Stimulated activated CD4-positive, alpha-beta T cell treated with anti-CD3 and anti-CD28 coated beads, Interleukin-1b, Interleukin-23, amount 100 ng/mL, for 24 hours (primary cell): Measurements from ENCODE around the gene TASP1.

Experiments
- DNase-seq, 4 experiments: peaks; one replicate each; pipeline ENCODE4 v3.0.0-alpha.2; 2020; ENCODE audit warnings: low read depth in 4 of 4, low spot score in 1 of 4

TASP1 gene

DNA sequence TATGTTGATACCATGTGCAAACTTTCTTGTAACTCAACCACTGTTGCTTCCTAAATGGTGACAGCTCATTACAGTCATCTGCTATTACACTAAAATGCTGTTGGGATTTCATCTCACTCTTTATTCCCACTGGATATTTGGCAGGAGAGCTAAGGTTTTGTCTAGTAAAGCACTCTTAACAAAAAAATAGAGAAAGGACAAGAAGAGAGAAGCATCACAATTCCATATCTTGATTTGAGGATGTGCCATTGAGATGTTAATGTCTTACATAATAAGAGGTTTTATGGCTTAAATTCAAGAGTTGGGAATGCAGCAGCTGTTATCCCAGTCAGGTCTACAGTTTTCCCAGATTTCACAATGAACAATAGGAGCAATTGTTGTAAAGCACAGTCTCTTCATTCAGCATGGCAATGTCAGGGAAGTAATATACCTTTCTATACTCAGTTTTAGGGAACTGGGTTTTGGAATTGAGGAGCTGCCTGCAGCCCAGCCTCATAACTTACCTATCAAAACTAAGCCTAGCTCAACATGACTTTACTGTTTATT is 282.7 kb downstream of the TASP1 start:
- DNase-seq = no peak

DNA sequence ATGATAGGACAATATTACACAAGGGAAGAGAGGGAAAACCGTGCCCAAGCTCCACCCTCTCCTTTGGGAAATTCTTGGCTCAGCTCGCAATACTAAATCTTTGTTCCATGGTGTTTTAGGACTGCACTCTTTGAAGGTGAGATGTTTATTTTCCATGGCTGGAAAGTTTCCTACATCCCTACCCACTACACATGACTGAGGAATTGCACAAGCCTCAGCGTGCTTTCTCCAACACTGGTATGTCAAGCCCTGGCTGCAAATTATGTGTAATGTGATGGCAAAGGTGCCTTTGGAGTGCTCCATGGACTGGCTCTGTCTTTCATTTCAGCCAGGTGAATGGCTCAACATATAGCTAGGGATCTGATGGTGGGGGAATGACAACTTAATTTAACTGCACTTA is 283.3 kb downstream of the TASP1 start:
- no peak for DNase-seq

DNA sequence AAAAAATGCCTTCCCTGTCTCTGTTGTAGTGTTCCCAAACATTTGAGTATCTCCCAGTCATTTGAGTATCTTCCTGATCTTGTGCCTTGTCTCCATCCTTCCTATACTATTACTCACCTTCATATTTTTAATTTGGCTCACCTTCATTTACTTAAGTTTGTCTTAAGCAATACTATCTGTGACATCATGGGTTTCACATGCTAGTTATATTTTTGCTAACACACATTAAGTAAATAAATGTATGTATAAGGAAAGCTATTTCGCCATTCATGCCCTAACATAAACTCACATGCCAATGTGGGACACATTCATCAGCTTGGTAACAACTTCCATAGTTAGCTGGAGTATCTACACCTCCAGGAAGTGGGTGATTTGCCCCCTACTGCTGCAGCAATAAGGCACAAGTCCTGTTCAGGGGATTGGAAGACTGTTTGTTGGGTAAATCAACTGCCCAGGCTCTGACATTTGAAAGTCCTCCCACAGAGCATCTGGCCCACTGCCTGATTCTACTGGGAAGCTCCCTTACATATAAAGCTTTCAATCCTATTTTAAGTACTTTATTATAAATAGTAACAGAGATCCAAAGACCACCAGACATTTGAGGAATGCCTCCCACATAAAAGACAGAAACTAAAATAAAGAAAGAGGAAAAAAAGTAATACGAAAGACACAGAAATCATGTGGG is 285.3 kb downstream of the TASP1 start:
- no peak for DNase-seq

DNA sequence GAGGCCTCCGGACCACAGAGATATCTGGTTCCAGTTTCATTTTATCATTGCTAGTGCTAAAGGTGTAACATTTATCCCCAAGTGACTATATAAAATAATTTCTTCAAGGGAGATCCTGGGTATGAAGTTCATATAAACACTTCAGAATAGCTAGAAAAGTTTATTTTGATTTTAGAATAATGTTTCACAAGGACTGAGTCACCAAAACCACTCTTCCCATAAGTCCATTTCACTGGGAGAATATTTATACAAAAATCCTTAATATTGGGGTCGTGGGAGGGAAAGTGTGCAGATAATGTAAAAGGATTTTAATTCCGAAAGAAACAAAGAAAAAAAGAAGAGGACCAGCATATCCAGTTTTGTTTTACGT is 289.5 kb downstream of the TASP1 start:
- DNase-seq = no peak

DNA sequence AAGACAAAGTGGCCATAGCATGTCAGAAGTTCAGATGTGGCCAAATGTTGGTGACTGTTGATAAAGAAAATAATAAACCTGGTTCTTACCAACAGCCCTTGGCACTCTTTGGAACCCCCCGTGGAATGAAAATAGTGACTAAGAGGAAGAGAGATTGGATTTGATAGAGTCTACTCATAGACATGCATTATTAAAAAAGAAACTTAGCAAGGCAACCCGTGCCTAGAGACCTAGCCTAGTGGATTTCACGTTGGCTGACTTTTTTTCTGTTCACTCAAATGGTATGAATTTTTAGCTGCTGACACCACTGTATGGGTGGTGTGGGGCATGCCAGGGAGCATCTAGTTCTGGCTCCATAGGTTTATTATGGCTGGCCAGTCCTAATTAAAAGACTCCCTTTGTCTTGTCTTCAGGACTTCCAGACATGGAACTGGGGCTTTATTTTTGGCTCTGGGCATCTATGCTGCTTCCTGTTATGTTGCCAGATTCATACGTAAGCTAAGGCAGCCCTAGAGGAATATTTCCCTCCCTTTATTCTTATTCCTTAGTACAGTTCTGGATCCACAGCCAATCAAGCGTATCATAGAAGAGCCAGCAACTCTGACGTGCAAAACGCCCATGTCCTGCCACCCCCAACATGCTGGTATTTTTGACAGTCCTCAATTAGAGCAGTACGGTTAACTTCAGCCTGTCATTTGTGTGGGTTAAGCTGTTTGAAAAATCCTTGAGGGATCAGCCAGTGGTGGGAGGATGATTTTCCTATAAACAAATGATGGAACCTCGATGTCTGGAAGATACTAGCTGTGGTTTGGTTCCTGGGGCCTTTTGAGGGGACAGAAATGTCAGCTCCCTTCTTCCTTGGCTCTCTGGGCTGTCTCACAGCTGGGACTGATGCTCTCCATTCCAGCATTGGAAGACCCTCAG is 290.2 kb downstream of the TASP1 start:
- DNase-seq = no peak

DNA sequence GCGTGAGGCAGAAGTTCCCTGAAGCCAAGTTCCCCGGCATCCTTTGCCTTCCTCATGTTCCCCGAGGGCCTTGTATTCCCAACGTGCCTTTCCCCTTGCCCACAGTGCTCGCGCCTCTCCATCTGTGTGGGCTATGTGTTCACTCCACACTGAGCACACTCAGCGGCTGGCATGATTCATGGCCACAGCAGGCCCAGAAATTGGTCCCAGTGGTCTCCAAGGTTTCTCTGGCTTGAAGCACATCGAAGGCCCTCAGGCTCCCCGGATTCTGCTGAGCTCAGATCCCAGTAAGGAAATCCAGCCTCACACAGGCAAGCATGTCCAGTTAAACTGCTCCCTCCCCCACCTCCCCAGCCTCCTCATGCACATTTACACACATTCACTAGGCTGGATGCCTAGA is 294.1 kb downstream of the TASP1 start:
- DNase-seq = no peak

DNA sequence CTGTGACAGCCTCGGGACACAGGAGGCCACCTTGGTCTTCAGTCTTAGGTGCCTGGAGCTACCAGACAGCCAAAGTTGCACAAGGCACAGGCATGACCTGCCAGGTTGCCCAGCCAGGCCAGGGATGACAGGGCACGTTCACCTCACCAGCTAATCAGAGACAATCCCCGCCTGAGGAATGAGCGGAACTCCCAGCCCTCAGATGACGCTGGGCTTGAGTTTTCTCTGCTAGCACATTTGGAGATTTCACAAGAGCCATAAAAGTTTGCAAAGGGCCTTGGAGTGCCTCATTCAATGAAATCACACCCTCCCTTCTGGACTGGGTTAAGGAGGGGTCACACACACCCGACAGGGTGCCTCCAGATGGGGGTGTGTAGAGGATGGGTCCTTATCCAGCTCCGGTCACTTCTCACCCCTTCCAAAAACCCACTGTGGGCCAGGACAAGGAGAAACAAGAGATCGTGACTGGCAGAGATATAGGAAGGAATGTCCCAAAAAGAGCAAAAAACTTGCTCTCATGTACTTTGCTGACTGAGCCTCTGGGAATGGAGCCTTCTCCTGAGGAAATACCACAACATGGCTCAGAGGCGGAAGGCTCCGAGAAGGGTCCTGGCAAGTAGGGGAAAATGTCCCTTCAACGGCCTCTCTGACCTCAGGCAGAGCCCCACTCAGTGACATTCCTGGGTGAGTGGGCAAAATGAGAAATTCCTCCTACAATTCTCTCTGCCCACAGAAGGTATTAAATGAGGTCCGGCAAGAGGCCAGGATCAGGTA is 296.1 kb downstream of the TASP1 start:
- no peak for DNase-seq

DNA sequence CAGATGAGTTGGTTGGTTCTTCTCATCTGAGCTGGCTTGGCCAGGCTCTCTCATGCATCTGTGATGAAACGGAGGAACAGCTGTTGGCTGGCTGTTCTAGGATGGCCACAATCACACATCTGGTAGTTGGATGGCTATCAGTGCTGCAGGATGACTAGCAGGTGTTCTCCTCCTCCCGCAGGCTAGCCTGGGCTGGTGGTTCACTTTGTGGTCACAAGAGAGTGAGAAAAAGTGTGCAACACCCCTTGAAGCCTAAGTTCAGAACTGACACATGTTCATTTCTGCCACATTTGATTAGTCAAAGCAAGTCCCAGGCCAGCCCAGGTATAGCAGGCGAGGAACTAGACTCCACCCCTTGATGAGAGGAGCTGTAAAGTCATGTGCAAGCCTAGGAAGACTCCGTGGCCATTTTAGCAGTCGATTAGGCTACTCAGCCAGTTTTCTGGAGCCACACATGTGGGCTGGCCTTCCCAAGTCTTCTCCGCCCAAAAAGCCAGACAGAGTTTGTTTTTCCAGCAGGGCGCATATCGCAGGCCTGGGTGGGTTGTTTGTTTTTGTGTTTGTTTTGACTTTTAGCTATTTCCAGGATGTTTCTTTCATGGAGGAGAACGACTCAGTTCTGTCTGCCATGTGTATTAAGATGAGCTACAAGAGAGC is 296.9 kb downstream of the TASP1 start:
- no peak for DNase-seq

DNA sequence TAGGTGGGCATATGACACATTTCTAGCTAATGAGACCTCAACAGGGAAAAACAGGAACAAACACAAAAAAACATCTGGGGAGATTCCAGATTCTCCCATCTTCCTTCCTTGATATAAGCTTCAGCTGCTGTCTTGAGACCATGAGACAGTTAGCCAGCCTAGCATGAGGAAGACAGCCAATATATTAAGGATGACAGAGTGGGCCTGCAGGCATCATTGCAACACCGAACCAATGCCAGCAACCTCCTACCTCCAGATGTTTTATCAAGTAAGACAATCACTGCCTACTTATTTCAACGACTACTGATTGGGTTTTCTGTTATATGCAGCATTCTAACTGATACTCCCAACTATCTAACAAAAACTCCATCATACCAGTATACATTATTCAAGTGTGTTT is 298.6 kb downstream of the TASP1 start:
- DNase-seq = no peak
